CD4-positive, alpha-beta T cell (primary cell): ENCODE data around the gene GOPC. TPM values are rescaled to one million over a fixed set of nuclear protein-coding genes. Genes with fewer than 3 reads are reported as not detected.
A peak's percentile ranks its signal among the peaks of the same experiment; 100 is the strongest.

Experiments
- ATAC-seq: fragments of 200-7000 bp; cut with Tn5 transposase; one replicate; pipeline ENCODE4 v1.10.0; 2022; ENCODE audit warnings: mild to moderate bottlenecking; ENCODE audit not compliant: poor library complexity
- CTCF ChIA-PET: fragments of 350-600 bp; sonication (Branson Sonifier 250); formaldehyde crosslinking; loops from one replicate; lab custom pipeline; 2021; ENCODE audit warnings: antibody characterized with exemption, inconsistent platforms; lab: Charles Lee
- POLR2A ChIA-PET: fragments of 350-600 bp; sonication (Branson Sonifier 250); formaldehyde crosslinking; loops from one replicate; lab custom pipeline; 2021; ENCODE audit warnings: antibody characterized with exemption, inconsistent platforms; lab: Charles Lee
- DNase-seq, 14 experiments: peaks; one replicate each; pipeline ENCODE4 v3.0.0-alpha.2; 2013 to 2020; ENCODE audit warnings: mixed read lengths in 2 of 14
- H3K27ac ChIP-seq, 2 donors: one replicate each; pipeline versions ENCODE4 v1.5.1 to v1.7.0; 2013; ENCODE audit warnings: low read length in 2 of 2, low read depth in 1 of 2, mild to moderate bottlenecking in 1 of 2
- H3K27me3 ChIP-seq, 2 experiments: 1 replicate in 1 of 2; 2 replicates in 1 of 2; pipeline versions ENCODE4 v1.6.1 to v1.7.0; 2013; ENCODE audit warnings: low read length in 2 of 2, control low read depth in 1 of 2, mild to moderate bottlenecking in 1 of 2, moderate library complexity in 1 of 2; ENCODE audit not compliant: insufficient read depth in 2 of 2, control insufficient read depth in 1 of 2
- H3K36me3 ChIP-seq: one replicate; pipeline ENCODE4 v1.6.1; 2013; ENCODE audit warnings: low read length, control low read depth; ENCODE audit not compliant: insufficient read depth
- H3K4me1 ChIP-seq: one replicate; pipeline ENCODE4 v1.6.1; 2013; ENCODE audit warnings: low read length, control low read depth; ENCODE audit not compliant: insufficient read depth
- H3K4me3 ChIP-seq: one replicate; pipeline ENCODE4 v1.5.1; 2013; ENCODE audit warnings: mild to moderate bottlenecking, low read length, moderate library complexity
- H3K9me3 ChIP-seq, 2 experiments: 1 replicate in 1 of 2; 2 replicates in 1 of 2; pipeline versions ENCODE4 v1.6.1 to v1.7.0; 2013; ENCODE audit warnings: low read length in 2 of 2, mild to moderate bottlenecking in 2 of 2, control low read depth in 1 of 2, moderate library complexity in 1 of 2; ENCODE audit not compliant: control insufficient read depth in 1 of 2, insufficient read depth in 1 of 2
- H3K27ac Mint-ChIP-seq: one replicate; pipeline ENCODE4 v1.8.0; 2020; ENCODE audit warnings: mixed read lengths
- H3K27me3 Mint-ChIP-seq: one replicate; pipeline ENCODE4 v1.8.0; 2021; ENCODE audit warnings: mixed read lengths
- H3K36me3 Mint-ChIP-seq: one replicate; pipeline ENCODE4 v1.8.0; 2021; ENCODE audit warnings: low read depth, mixed read lengths
- H3K4me1 Mint-ChIP-seq: one replicate; pipeline ENCODE4 v1.8.0; 2021; ENCODE audit warnings: low read depth, mixed read lengths
- H3K4me3 Mint-ChIP-seq: one replicate; pipeline ENCODE4 v1.8.0; 2020; ENCODE audit warnings: mild to moderate bottlenecking, mixed read lengths
- H3K9me3 Mint-ChIP-seq: one replicate; pipeline ENCODE4 v1.8.0; 2020; ENCODE audit warnings: mixed read lengths
- CTCF ChIP-seq: fragments of 200-600 bp; IDR thresholded peaks from one replicate; pipeline ENCODE4 v1.8.0; 2022; ENCODE audit warnings: antibody characterized with exemption, mild to moderate bottlenecking
- intact Hi-C, 2 experiments: fragments of 100-400 bp; cut with DNase I in 1 of 2; cut with micrococcal nuclease in 1 of 2; formaldehyde crosslinking; loops; one replicate each; pipeline versions ENCODE4 v1.15.1 to v1.9.0; 2023 to 2025; cut with DNase I, micrococcal nuclease
- total RNA-seq, 174 experiments: library from RNA in 2 of 174; stranded (reverse) in 2 of 174; gene quantifications; one replicate each; pipeline ENCODE4 v1.2.3 and lab custom pipeline; 2021 to 2026

Gene GOPC
- total RNA-seq, 2 experiments from 2014 or later: 9.7 to 10.8 TPM

- intact Hi-C loops: no loop called here
- Mint-ChIP-seq H3K27ac (peak overlapping the region; percentile 7), H3K4me1 (no peaks in the 10 kb centered on the region), H3K27me3 (no peaks in the 10 kb centered on the region), H3K36me3 (peaks cover 36% of the 10 kb centered on the region), H3K9me3 (no peaks in the 10 kb centered on the region), H3K4me3 (no peak overlapping the region)
- CTCF ChIA-PET: interaction anchor here (0.9 kb wide), 1 partner anchor 33 kb away, joined by 3 read pairs; no protein-coding TSS in a partner anchor
- no peaks in the 10 kb centered on the region for H3K27me3 ChIP-seq
- POLR2A ChIA-PET: interaction anchor here (1.4 kb wide), 1 partner anchor 13 kb away, joined by 3 read pairs; no protein-coding TSS in a partner anchor
- H3K4me1 ChIP-seq: no peaks in the 10 kb centered on the region
- no peak overlapping the region for H3K4me3 ChIP-seq
- TF ChIP-seq CTCF: no peak
- ATAC-seq (no peak), DNase-seq (no peak)
- H3K27ac ChIP-seq: no peak overlapping the region
- peaks cover 37% of the 10 kb centered on the region for H3K36me3 ChIP-seq
- no peaks in the 10 kb centered on the region for H3K9me3 ChIP-seq
Observed at GRCh38 chr6:117561128-117561527, 41.2 kb downstream of the GOPC start.

GRCh38 chr6:117559299-117559698 is 43.0 kb downstream of the GOPC start:
- Mint-ChIP-seq H3K27ac (peak overlapping the region; percentile 45), H3K36me3 (peaks cover 21% of the 10 kb centered on the region), H3K27me3 (no peaks in the 10 kb centered on the region), H3K4me3 (no peak overlapping the region), H3K4me1 (no peaks in the 10 kb centered on the region), H3K9me3 (no peaks in the 10 kb centered on the region)
- no peaks in the 10 kb centered on the region for H3K9me3 ChIP-seq
- no peak overlapping the region for H3K4me3 ChIP-seq
- no peak for TF ChIP-seq CTCF
- intact Hi-C loops: loop anchor here in 1 of 2 experiments (2.0 to 5.0 kb wide), 2 partner anchors 48 to 212 kb away; no protein-coding TSS in a partner anchor
- ChIA-PET CTCF (interaction anchor here (1.0 to 3.6 kb wide), 2 partner anchors 110 to 211 kb away, joined by 3 to 12 read pairs; no protein-coding TSS in a partner anchor), POLR2A (interaction anchor here (2.0 kb wide), 1 partner anchor 43 kb away, joined by 6 read pairs; the partner anchor contains the start of gene GOPC)
- H3K27ac ChIP-seq: no peak overlapping the region
- no peaks in the 10 kb centered on the region for H3K4me1 ChIP-seq
- DNase-seq (no peak), ATAC-seq (no peak)
- peaks cover 24% of the 10 kb centered on the region for H3K36me3 ChIP-seq
- no peaks in the 10 kb centered on the region for H3K27me3 ChIP-seq

GRCh38 chr6:117558818-117559217 is 43.5 kb downstream of the GOPC start:
- no peaks in the 10 kb centered on the region for H3K27me3 Mint-ChIP-seq
- no peak for TF ChIP-seq CTCF
- DNase-seq: no peak
- ATAC-seq: no peak
- H3K9me3 Mint-ChIP-seq: no peaks in the 10 kb centered on the region
- no peak overlapping the region for H3K4me3 ChIP-seq
- H3K4me3 Mint-ChIP-seq: no peak overlapping the region
- H3K27ac Mint-ChIP-seq: peak overlapping the region; percentile 45
- no peaks in the 10 kb centered on the region for H3K27me3 ChIP-seq
- H3K4me1 ChIP-seq: no peaks in the 10 kb centered on the region
- H3K36me3 ChIP-seq: peaks cover 24% of the 10 kb centered on the region
- H3K27ac ChIP-seq: no peak overlapping the region
- ChIA-PET CTCF (interaction anchor here (3.6 kb wide), 1 partner anchor 109 kb away, joined by 12 read pairs; no protein-coding TSS in a partner anchor), POLR2A (interaction anchor here (2.0 kb wide), 1 partner anchor 44 kb away, joined by 6 read pairs; the partner anchor contains the start of gene GOPC)
- no peaks in the 10 kb centered on the region for H3K9me3 ChIP-seq
- H3K36me3 Mint-ChIP-seq: peaks cover 21% of the 10 kb centered on the region
- no peaks in the 10 kb centered on the region for H3K4me1 Mint-ChIP-seq
- intact Hi-C loops: loop anchor here in 1 of 2 experiments (2.0 to 5.0 kb wide), 2 partner anchors 48 to 212 kb away; no protein-coding TSS in a partner anchor
